Heart left ventricle (tissue), 16 donors: ENCODE data around the gene FAU. TPM values are rescaled to one million over a fixed set of nuclear protein-coding genes. Genes with fewer than 3 reads are reported as not detected.
"Not testable (repeated sequence)": the region's sequence is repeated elsewhere in the genome, so short reads cannot be mapped to it uniquely, and the experiment has no call there.

ENCODE experiments used
- ATAC-seq, 4 donors: fragments of 200-7000 bp; cut with Tn5 transposase; one replicate each; pipeline ENCODE4 v1.9.1; 2020 to 2022; ENCODE audit warnings: moderate library complexity in 4 of 4, mild to moderate bottlenecking in 3 of 4, moderate number of reproducible peaks in 1 of 4
- DNase-seq, 5 donors: peaks; one replicate each; pipeline ENCODE4 v3.0.0-alpha.2; 2020
- H3K27ac ChIP-seq, 12 donors: fragments of 200-600 bp; sonication (generic) in 4 of 12; one replicate each; pipeline versions ENCODE4 v1.5.0 to v1.8.0; 2016 to 2022; ENCODE audit warnings: mild to moderate bottlenecking in 2 of 12
- H3K27me3 ChIP-seq, 9 donors: fragments of 200-600 bp; sonication (generic) in 2 of 9; one replicate each; pipeline versions ENCODE4 v1.5.1 to v1.8.0; 2016 to 2022; ENCODE audit warnings: mild to moderate bottlenecking in 3 of 9
- H3K36me3 ChIP-seq, 9 donors: fragments of 200-600 bp; sonication (generic) in 2 of 9; one replicate each; pipeline versions ENCODE4 v1.5.0 to v1.8.0; 2018 to 2022; ENCODE audit warnings: mild to moderate bottlenecking in 2 of 9
- H3K4me1 ChIP-seq, 12 donors: fragments of 200-600 bp; sonication (generic) in 4 of 12; one replicate each; pipeline versions ENCODE4 v1.5.0 to v1.8.0; 2016 to 2022; ENCODE audit warnings: mild to moderate bottlenecking in 3 of 12
- H3K4me3 ChIP-seq, 12 donors: fragments of 200-600 bp; sonication (generic) in 4 of 12; one replicate each; pipeline versions ENCODE4 v1.5.0 to v1.8.0; 2017 to 2022; ENCODE audit warnings: mild to moderate bottlenecking in 9 of 12, moderate library complexity in 4 of 12
- H3K9me3 ChIP-seq, 12 donors: fragments of 200-600 bp; sonication (generic) in 4 of 12; one replicate each; pipeline versions ENCODE4 v1.5.0 to v1.8.0; 2016 to 2022; ENCODE audit warnings: mild to moderate bottlenecking in 1 of 12
- CTCF ChIP-seq, 12 donors: fragments of 200-600 bp; sonication (generic) in 4 of 12; IDR thresholded peaks; one replicate each; pipeline versions ENCODE4 v1.5.0 to v1.8.0; 2018 to 2022; ENCODE audit warnings: antibody characterized with exemption in 12 of 12, mild to moderate bottlenecking in 5 of 12
- POLR2A ChIP-seq, 2 donors: fragments of 450-650 bp; IDR thresholded peaks; one replicate each; pipeline ENCODE4 v1.6.1; 2017; ENCODE audit warnings: antibody characterized with exemption in 2 of 2, mild to moderate bottlenecking in 2 of 2, moderate library complexity in 2 of 2
- WGBS, 4 donors: extraction: QIAGEN DNeasy Blood & Tissue Kit in 2 of 4; methylation state at CpG; one replicate each; pipeline versions ENCODE4 v1.1.5 to v1.1.7; 2013 to 2018; 5-methylcytosine and 5-hydroxymethylcytosine counted together
- intact Hi-C, 10 donors: fragments of 100-400 bp; cut with DNase I; formaldehyde crosslinking; loops; one replicate each; pipeline versions ENCODE4 v1.11.1 to v1.14.2; 2022
- polyA plus RNA-seq, 2 donors: library from polyadenylated mRNA; stranded (reverse); fragments of 200-250 nt; gene quantifications; one replicate each; pipeline ENCODE4 v1.2.3, GENCODE V29; 2013
- total RNA-seq, 9 donors: library from RNA; depleted of rRNA in 2 of 9; stranded (reverse); fragments of >200 nt in 2 of 9; fragmentation: NEBNext Ultra II Directional in 3 of 9; extraction: Animal tissue kit (Norgen Biotek cat#: 25700) in 3 of 9; gene quantifications; one replicate each; pipeline versions ENCODE4 v1.1.0 to v1.2.4, GENCODE V29; 2016 to 2023
- donor health status: ischemic (EF 13 %, LVEDD 7.1; RV severe dilation, severe dysfunction).
- donor health status: healthy with polysubstance abuse.
- donor health status: DM: no; HTN: yes; CAD: no.
- donor health status: DM: no; HTN: no; CAD: no.
- donor health status: ischemic (EF 25% LVEDD 6.9; RV normal size, moderate dysfunction).
- donor health status: ischemic (EF 25% LVEDD 5.7; RV mildly dilated, moderate dysfunction).
- donor health status: healthy.
- donor health status: DM: yes; HTN: yes; CAD: no.
- donor health status: ischemic (EF 35%, LVEDD 5.7; RV mildly dilated, moderate dysfunction).
- donor health status: nonischemic (EF 11% LVEDD 7.7; RV severe dilation, severe dysfunction).
- donor health status: DM: yes; HTN: yes; CAD: no.
- donor health status: PGD.
- donor health status: ischemic (EF 29% LVEDD 5.4; RV normal size, mild dysfunction).
- donor health status: nonischemic (EF 23%, LVEDD 6.1; RV moderate dilation, normal function).

FAU gene
- total and polyA plus RNA-seq, 11 donors: 388 to 1,119 (median 641) TPM

GRCh38 chr11:65152122-65152521 lies 30.2 kb upstream of the FAU start:
- H3K27ac ChIP-seq: peak overlapping the region in 1 of 12 donors; percentile 80
- intact Hi-C loops: no loop called here
- peaks cover 0 to 4% (median 0%) of the 10 kb centered on the region in 12 donors for H3K9me3 ChIP-seq
- WGBS, 4 donors: 69 to 81% (median 73%) methylated on average over 2 of the region's 2 CpGs
- no peaks in the 10 kb centered on the region for H3K36me3 ChIP-seq
- ATAC-seq (no peak), DNase-seq (no peak)
- no peaks in the 10 kb centered on the region for H3K27me3 ChIP-seq
- TF ChIP-seq CTCF (IDR thresholded peaks at IDR 0.05) (no peak), POLR2A (IDR thresholded peaks at IDR 0.05) (no peak)
- peaks cover 0 to 33% (median 10%) of the 10 kb centered on the region in 12 donors for H3K4me1 ChIP-seq
- no peak overlapping the region for H3K4me3 ChIP-seq

DNA sequence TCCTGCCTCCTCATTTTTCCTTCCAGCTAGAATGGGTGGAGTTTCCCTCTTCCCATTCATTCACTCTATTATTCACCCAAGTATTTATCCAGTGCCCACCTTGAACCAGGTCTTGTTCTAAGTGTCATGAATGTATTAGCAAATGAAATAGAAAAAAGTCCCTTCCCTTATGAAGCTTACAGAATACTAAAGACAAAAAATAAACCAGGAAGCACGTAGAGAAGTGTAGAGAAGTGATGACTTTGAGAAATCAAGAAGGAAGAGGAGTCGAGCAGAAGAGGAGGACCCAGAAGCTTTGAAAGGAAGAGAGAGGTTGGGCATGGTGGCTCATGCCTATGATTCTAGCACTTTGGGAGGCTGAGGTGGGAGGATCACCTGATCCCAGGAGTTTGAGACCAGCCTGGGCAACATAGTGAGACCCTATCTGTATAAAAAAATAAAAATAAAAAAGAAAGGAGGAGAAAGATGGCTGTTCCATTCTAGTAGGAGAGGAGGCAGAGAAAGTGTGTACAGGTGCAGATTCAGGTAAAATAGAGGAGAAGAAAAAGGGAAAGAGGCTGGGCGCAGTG lies 29.5 kb upstream of the FAU start:
- intact Hi-C loops: no loop called here

GRCh38 chr11:65150509-65151299 lies 28.8 kb upstream of the FAU start:
- TF ChIP-seq POLR2A (IDR thresholded peaks at IDR 0.05) (no peak), CTCF (IDR thresholded peaks at IDR 0.05) (no peak)
- intact Hi-C loops: no loop called here

More for the DNA sequence above, 29.5 kb upstream of the FAU start:
- ATAC-seq (no peak), DNase-seq (no peak)
- Histone ChIP-seq H3K27me3 (no peaks in the 10 kb centered on the region), H3K36me3 (no peaks in the 10 kb centered on the region), H3K9me3 (peaks cover 0 to 6% (median 0%) of the 10 kb centered on the region in 12 donors), H3K4me1 (peaks cover 0 to 33% (median 10%) of the 10 kb centered on the region in 12 donors), H3K27ac (peak overlapping the region in 11 of 12 donors; percentile 39 to 80 (median 69)), H3K4me3 (no peak overlapping the region)
- no peak for TF ChIP-seq CTCF (IDR thresholded peaks at IDR 0.05)
- TF ChIP-seq POLR2A (IDR thresholded peaks at IDR 0.05): no peak
- 74 to 86% (median 78%) methylated on average over 3 of the region's 3 CpGs for WGBS, 4 donors

GRCh38 chr11:65150131-65150508 lies 28.2 kb upstream of the FAU start:
- ATAC-seq, H3K36me3 ChIP-seq, H3K9me3 ChIP-seq, DNase-seq, intact Hi-C loops, H3K27me3 ChIP-seq: not testable (repeated sequence)
- 76 to 87% (median 83%) methylated on average over 10 of the region's 10 CpGs for WGBS, 4 donors
- peak overlapping the region in 1 of 12 donors; percentile 3 for H3K4me3 ChIP-seq
- peak overlapping the region in 11 of 12 donors; percentile 39 to 80 (median 69) for H3K27ac ChIP-seq
- H3K4me1 ChIP-seq: peaks cover 0 to 33% (median 10%) of the 10 kb centered on the region in 12 donors

More at GRCh38 chr11:65150509-65151299, 28.8 kb upstream of the FAU start:
- Histone ChIP-seq H3K4me1 (peaks cover 0 to 33% (median 10%) of the 10 kb centered on the region in 12 donors), H3K27me3 (no peaks in the 10 kb centered on the region), H3K4me3 (peak overlapping the region in 2 of 12 donors; percentile 3 to 21), H3K36me3 (no peaks in the 10 kb centered on the region), H3K9me3 (peaks cover 0 to 6% (median 0%) of the 10 kb centered on the region in 12 donors), H3K27ac (peak overlapping the region in 11 of 12 donors; percentile 39 to 80 (median 69))
- DNase-seq (peak; percentile 74 to 92 (median 89)), ATAC-seq (peak; percentile 89 to 96 (median 95))
- WGBS, 4 donors: 29 to 36% (median 32%) methylated on average over 10 to 12 of the region's 12 CpGs
